ENCODE results near the gene IL12RB2.

Gene IL12RB2

GRCh38 chr1:67371043-67371442, 63.4 kb downstream of the IL12RB2 start:
- no peak for TF ChIP-seq CTCF (IDR thresholded peaks at IDR 0.05; ENCODE audit: insufficient read depth, low read depth, low read length, missing control alignments)
- no peak overlapping the region for H3K4me3 ChIP-seq (ENCODE audit: low read depth, low read length)
- DNase-seq (ENCODE audit: low read depth), result no peak

- no peak overlapping the region for H3K4me3 ChIP-seq (ENCODE audit: low read depth, low read length)
- TF ChIP-seq CTCF (IDR thresholded peaks at IDR 0.05; ENCODE audit: insufficient read depth, low read depth, low read length, missing control alignments), result no peak
- no peak for DNase-seq (ENCODE audit: low read depth)
Measured at GRCh38 chr1:67371681-67372080, 64.0 kb downstream of the IL12RB2 start.

DNA sequence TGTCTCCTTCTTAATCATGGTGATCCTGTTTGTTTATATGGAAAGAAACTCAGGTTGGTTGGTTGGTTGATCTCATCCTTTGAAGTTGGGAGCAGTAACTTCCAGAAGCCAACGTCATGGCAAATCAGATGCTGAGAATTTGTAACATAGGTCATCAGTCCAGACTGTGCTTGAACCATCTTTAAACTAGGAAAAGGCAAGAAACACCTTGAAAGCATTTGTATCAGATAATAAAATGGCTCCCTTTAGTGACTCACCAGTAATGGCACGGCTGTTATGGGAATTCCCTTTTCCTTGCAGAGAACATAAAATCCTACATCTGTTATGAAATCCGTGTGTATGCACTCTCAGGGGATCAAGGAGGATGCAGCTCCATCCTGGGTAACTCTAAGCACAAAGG, 64.5 kb downstream of the IL12RB2 start:
- no peak for DNase-seq (ENCODE audit: low read depth)
- no peak overlapping the region for H3K4me3 ChIP-seq (ENCODE audit: low read depth, low read length)
- no peak for TF ChIP-seq CTCF (IDR thresholded peaks at IDR 0.05; ENCODE audit: insufficient read depth, low read depth, low read length, missing control alignments)

GRCh38 chr1:67372898-67373297, 65.2 kb downstream of the IL12RB2 start:
- no peak for DNase-seq (ENCODE audit: low read depth)
- TF ChIP-seq CTCF (IDR thresholded peaks at IDR 0.05; ENCODE audit: insufficient read depth, low read depth, low read length, missing control alignments), result no peak
- no peak overlapping the region for H3K4me3 ChIP-seq (ENCODE audit: low read depth, low read length)

- no peak for DNase-seq (ENCODE audit: low read depth)
- no peak for TF ChIP-seq CTCF (IDR thresholded peaks at IDR 0.05; ENCODE audit: insufficient read depth, low read depth, low read length, missing control alignments)
- no peak overlapping the region for H3K4me3 ChIP-seq (ENCODE audit: low read depth, low read length)
Measured at GRCh38 chr1:67376381-67376780, 68.7 kb downstream of the IL12RB2 start.

DNA sequence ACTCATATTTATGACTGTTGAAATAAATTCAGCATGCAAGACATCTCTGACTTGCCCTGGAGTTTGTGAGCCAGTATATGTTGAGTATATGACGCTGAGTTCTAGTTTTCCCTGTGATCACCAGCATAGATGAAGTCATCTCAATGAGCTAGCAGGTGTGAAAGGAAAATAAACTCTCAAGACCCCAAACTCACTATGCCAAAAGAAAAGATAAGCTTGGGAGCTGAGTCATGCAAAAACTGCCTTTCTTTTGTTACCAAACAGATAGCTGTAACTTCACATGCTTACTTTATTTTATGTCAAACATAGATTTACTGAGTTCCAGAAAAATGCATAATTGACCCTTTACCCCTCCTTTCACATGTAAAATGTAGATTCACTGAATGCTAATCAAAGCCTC, 69.6 kb downstream of the IL12RB2 start:
- no peak for DNase-seq (ENCODE audit: low read depth)
- H3K4me3 ChIP-seq (ENCODE audit: low read depth, low read length), result no peak overlapping the region
- no peak for TF ChIP-seq CTCF (IDR thresholded peaks at IDR 0.05; ENCODE audit: insufficient read depth, low read depth, low read length, missing control alignments)

DNA sequence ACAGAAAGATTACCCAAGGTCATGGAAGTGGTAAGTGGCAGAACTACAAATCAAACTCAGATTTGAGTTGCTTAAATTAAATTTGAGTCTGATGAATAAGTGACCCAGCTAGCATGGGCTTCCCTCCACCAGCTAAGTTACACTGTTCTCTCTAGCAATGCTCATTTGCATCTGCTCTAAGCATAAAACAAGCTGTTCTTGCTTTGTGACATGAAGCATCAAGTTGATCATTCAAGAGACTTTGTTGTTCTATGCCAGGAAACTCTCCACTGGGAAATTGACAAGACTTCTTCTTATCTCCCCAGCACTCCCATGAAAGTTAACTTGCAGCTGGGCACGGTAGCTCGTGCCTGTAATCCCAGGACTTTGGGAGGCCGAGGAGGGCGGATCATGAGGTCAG, 73.5 kb downstream of the IL12RB2 start:
- no peak for TF ChIP-seq CTCF (IDR thresholded peaks at IDR 0.05; ENCODE audit: insufficient read depth, low read depth, low read length, missing control alignments)
- H3K4me3 ChIP-seq (ENCODE audit: low read depth, low read length), result no peak overlapping the region
- DNase-seq (ENCODE audit: low read depth), result no peak
